Muscle layer of colon (tissue), 2 donors: ENCODE data around the gene RNF26.

ENCODE experiments used
- H3K27ac ChIP-seq: one replicate; pipeline ENCODE4 v1.7.0; 2013; ENCODE audit warnings: low read depth, mild to moderate bottlenecking, low read length, moderate library complexity
- H3K27me3 ChIP-seq, 2 donors: one replicate each; pipeline ENCODE4 v1.7.0; 2013; ENCODE audit warnings: low read length in 2 of 2, mild to moderate bottlenecking in 2 of 2; ENCODE audit not compliant: insufficient read depth in 2 of 2, control insufficient read depth in 1 of 2
- H3K36me3 ChIP-seq: one replicate; pipeline ENCODE4 v1.7.0; 2013; ENCODE audit warnings: mild to moderate bottlenecking, low read length; ENCODE audit not compliant: insufficient read depth
- H3K4me1 ChIP-seq: one replicate; pipeline ENCODE4 v1.7.0; 2013; ENCODE audit warnings: mild to moderate bottlenecking, low read length; ENCODE audit not compliant: insufficient read depth
- H3K4me3 ChIP-seq, 2 donors: one replicate each; pipeline ENCODE4 v1.7.0; 2013; ENCODE audit warnings: low read length in 2 of 2, low read depth in 1 of 2, mild to moderate bottlenecking in 1 of 2, moderate library complexity in 1 of 2
- H3K9ac ChIP-seq: one replicate; pipeline ENCODE4 v1.7.0; 2013; ENCODE audit warnings: low read length
- H3K9me3 ChIP-seq: one replicate; pipeline ENCODE4 v1.7.0; 2013; ENCODE audit warnings: mild to moderate bottlenecking, low read length
- donor health status: abdominal sarcoma.
- donor health status: Adenocarcinoma of cecum.

RNF26 gene

DNA sequence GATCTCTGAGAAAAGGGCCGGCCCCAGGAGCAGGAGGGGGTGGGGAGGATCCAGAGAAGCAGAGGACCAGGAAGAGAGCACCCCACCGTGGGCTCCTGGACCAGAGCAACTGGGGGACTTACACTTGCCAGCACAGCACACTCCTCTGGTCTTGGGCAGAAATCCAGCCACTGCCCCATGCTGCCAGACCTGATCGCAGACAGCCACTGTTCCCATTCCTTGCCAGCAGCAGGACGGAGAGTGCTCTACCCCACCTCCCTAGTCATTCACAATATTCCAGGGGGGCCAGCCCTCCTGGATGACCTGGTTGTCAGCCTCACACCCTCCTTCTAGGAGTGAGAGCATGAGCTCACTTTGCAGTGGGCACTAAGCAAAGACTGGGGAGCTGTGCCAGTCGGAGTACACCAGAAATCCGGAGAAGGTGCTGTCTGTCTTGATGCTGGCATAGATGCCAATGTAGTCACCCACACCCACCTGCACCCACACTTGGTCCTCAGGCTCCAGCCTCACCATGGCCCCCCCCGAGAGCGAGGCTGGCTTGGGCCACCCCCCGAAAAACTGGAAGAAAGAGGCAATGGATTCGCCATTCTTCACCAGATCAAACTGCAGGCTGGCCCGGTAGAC, 4.8 kb downstream of the RNF26 start:
- peaks cover 0 to 11% of the 10 kb centered on the region in 2 donors for H3K27me3 ChIP-seq
- peak overlapping the region; percentile 22 to 38 for H3K4me3 ChIP-seq
- H3K4me1 ChIP-seq: peaks cover 41% of the 10 kb centered on the region
- H3K9me3 ChIP-seq: no peaks in the 10 kb centered on the region
- H3K9ac ChIP-seq: no peak overlapping the region
- H3K36me3 ChIP-seq: peaks cover 8% of the 10 kb centered on the region
- H3K27ac ChIP-seq: peak overlapping the region; percentile 16

DNA sequence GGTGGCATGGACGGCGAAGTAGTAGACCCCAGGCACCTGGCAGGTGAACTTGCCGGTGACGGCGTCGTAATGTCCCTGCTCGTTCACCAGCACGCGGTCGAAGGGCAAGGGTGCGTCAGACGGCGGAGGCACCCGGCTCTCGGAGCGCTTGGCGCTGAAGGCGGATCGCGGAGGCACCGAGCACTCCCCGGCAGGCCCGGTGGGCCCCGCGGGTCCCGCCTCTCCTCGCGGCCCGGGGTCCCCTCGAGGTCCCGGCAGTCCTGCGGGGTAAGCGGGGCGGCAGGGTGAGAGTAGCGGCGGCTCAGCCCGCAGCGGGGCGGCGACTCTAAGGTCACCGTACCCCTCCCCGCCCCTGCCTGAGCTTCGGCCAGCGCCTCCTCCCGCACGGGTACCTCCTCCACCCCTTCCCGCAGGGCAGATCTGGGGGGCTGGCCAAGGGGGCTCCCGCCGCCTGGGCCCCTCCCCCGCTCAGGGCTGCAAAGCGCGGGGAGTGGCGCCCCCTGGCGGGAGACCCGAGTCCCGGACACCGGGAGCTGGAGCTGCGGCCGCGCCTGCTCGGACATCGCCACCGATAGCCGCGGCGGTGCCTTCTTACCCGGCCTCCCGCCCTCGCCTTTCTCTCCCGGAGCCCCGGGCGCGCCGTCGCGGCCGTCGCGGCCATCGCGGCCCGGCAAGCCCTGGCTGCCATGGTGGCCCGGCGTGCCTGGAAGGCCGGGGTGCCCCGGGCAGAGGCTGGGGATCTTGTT, 5.4 kb downstream of the RNF26 start:
- Histone ChIP-seq H3K9me3 (no peaks in the 10 kb centered on the region), H3K9ac (no peak overlapping the region), H3K4me1 (peaks cover 40% of the 10 kb centered on the region), H3K27me3 (peaks cover 0 to 11% of the 10 kb centered on the region in 2 donors), H3K27ac (peak overlapping the region; percentile 27), H3K36me3 (peaks cover 8% of the 10 kb centered on the region), H3K4me3 (peak overlapping the region; percentile 22 to 38)

DNA sequence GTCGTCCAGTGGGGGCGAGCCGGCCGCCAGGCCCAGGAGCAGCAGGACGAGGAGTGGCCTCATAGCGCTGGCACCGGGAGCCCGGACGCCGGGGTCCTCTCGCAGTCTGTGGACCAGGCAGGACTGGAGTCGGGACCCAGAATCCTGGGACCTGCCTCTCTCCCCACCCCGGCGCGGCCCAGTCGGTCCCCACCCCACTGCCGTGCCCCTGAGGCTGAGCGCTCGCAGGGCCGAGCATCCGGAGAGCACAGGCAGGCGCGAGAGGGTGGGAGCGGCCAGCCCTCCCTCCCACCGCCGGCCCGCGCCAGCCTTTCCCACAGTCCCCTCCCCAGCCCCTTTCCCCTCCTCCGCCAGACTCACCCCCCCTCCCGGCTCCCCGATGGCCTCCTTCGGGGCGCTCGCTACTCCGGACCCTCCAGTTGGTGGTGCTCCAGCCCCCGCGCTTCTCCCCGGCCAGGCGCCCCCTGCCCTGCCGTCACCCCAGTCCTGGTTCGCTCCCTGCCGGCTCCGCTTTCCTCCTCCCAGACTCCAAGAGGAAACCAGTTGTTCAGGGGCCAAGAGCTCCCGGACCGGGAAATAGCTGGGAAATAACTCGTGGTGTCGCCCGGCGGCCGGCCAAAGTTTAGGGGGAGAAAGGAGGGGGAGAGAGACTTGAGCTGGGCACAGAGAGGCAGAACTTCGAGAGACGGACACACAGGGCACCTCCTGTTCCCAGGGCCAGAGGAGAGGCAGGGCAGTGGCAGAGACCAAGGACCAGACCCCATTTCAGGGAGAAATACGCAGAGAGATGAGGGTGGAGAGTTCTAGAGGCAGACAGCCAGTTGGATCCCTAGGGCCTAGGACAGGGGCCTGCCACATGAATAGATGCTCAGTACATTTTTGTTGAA, 6.3 kb downstream of the RNF26 start, which contains the start of gene C1QTNF5:
Gene C1QTNF5 (minus strand): TSS at position 549 of the 887 bp plus-strand sequence. CDS start 486 bp downstream, at position 63.
- H3K4me3 ChIP-seq: peak within 1 kb of the TSS; percentile 22 to 38
- no peaks in the 10 kb centered on the region for H3K9me3 ChIP-seq
- peaks cover 32% of the 10 kb centered on the region for H3K4me1 ChIP-seq
- H3K27ac ChIP-seq: peak within 1 kb of the TSS; percentile 27
- peaks cover 8% of the 10 kb centered on the region for H3K36me3 ChIP-seq
- H3K9ac ChIP-seq: no peak within 1 kb of the TSS
- H3K27me3 ChIP-seq: peaks cover 0 to 11% of the 10 kb centered on the region in 2 donors

DNA sequence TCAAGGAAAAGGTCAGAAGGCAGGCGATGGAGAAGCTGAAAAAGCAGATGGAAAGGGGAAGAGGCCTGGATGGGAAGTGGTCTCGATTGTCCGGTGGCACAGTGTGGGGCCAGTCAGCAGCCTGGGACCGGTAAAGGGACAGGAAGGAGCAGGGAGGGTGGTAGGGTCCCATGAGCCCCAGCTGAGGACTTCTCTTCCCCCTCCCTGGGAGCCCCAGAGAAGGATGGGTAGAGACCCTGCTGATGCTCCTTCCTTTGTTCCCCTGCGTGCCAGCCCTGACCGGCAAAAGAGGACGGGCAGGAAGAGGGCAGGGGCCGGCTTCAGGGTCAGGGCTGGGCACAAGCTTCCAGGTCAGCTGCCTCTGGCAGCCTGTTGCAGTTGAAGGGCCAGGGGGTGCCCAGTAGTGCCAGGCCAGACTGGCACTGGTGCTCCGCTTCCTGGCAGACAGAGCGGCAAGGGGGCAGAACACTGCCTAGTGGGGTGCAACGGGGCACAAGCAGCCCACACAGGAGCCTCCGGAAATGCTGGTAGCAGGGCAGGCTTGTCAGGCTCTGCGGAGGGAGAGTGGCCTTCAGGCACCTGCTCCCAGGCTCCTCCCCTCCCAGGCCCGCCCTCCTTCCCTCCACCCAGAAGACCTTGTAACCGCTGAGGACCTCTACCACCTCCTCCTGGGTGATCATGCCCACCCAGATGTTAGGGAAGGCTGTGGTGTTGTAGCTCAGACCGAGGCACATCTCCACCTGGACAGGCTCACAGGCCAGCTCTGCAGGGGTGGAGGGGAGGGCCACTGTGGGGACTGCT, 7.1 kb downstream of the RNF26 start:
- peak overlapping the region in 1 of 2 donors; percentile 38 for H3K4me3 ChIP-seq
- H3K27me3 ChIP-seq: peaks cover 0 to 11% of the 10 kb centered on the region in 2 donors
- peaks cover 29% of the 10 kb centered on the region for H3K4me1 ChIP-seq
- peaks cover 4% of the 10 kb centered on the region for H3K36me3 ChIP-seq
- no peak overlapping the region for H3K27ac ChIP-seq
- H3K9ac ChIP-seq: no peak overlapping the region
- H3K9me3 ChIP-seq: no peaks in the 10 kb centered on the region

DNA sequence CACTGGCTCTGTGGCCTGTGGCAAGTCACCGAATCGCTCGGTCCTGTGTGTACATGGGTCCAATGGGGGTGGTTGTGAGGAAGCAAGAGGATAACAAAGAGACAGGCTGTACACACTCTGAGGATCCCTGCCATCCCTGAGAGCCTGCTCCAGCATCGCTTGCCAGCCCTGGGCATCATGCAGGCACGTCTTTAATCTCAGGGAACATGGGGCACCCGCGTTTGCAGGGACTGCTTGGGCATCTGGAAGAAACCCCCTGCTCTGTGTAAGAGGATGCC, 7.6 kb downstream of the RNF26 start:
- H3K4me1 ChIP-seq: peaks cover 29% of the 10 kb centered on the region
- H3K9ac ChIP-seq: no peak overlapping the region
- no peaks in the 10 kb centered on the region for H3K36me3 ChIP-seq
- H3K27me3 ChIP-seq: peaks cover 0 to 11% of the 10 kb centered on the region in 2 donors
- no peaks in the 10 kb centered on the region for H3K9me3 ChIP-seq
- no peak overlapping the region for H3K4me3 ChIP-seq
- no peak overlapping the region for H3K27ac ChIP-seq

DNA sequence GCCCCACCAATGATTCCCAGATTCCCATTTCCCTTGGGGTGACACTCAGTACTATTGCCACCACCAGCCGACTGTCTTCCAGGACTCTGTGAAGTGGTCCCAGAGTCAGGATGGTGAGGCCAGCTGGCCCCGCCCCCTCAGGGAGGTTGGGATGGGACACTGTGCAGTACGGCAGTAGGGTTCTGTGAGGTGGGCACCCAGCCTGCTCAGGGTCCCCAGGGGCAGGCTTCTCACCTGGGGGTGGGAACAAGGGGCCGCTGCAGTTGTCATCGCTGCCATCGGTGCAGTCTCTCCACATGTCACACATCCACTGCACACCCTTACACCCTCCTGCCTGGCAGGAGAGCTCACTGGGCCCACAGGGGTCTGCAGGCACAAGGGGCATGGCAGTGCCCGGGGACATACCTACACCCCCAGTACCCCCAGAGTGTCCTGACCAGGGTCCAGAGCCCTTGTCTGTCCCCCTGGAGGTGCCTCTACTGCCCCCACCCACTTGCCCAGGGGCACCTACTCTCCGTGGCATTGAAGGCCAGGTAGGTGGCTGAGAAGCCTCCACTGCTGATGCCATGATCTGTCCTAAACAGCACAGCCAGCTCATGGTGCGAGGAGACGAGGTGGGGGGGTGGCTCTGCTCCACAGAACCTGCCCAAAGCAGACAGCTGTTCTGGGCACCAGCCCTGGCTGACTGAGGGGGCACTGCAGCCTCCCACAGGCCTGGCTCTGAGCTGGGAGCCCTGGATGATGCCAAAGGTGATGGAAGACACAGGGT, 8.2 kb downstream of the RNF26 start:
- Histone ChIP-seq H3K9ac (no peak overlapping the region), H3K4me1 (peaks cover 26% of the 10 kb centered on the region), H3K27me3 (peaks cover 0 to 11% of the 10 kb centered on the region in 2 donors), H3K9me3 (no peaks in the 10 kb centered on the region), H3K36me3 (no peaks in the 10 kb centered on the region), H3K4me3 (no peak overlapping the region), H3K27ac (no peak overlapping the region)

DNA sequence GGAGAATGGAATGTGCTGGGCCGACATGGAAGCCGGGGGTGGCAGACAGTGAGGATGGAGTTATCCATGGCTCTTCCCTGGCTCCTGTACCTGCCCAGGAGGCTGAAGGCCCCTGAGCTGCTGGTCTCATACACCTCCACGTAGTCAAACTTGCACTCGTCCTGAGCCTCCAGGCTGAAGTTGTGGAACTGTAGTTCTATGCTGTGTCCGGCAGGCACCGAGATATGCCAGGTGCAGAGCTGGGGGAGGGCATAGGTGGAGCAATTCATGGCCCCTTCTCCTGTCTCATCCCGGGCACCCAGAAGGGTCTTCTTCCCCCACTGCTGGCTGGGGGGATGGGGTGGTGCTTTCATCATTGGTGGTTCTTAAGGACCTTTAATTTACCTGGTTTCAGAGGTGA, 9.4 kb downstream of the RNF26 start:
- Histone ChIP-seq H3K4me3 (no peak overlapping the region), H3K4me1 (peaks cover 14% of the 10 kb centered on the region), H3K9ac (no peak overlapping the region), H3K27me3 (peaks cover 0 to 11% of the 10 kb centered on the region in 2 donors), H3K36me3 (no peaks in the 10 kb centered on the region), H3K27ac (no peak overlapping the region), H3K9me3 (no peaks in the 10 kb centered on the region)

DNA sequence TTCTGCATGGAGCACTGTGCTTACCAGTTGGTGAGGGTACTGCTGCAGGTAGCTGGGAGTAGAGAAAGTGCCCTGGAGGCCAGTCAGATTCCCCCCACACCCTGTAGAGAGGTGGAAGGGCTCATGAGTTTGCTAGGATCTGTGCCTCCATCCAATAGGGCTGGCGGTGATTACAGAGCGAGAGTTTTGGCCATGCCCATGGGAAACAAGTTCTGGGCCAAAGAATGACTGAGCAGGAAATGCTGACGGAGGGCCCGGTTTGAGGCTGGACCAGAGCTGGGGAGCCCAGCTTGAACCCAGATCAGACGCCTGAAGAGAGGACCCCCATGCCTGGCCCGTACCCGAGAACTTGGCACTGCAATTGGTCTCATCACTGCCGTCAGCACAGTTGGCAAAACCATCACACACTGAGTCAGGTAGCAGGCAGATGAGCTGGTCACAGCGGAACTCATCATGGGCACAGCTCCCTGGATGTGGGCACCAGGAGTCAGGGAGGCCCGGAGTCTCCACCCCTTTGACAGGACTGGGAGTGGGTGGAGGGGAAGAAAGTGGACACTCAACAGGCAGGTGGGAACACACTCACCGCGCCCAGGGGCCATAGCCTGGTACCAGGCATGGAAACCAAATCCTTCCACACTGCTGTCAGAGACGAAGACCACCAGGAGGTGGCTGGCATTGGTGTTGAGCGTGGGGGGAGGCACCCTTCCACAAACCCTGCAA, 10.1 kb downstream of the RNF26 start:
- Histone ChIP-seq H3K27ac (no peak overlapping the region), H3K36me3 (no peaks in the 10 kb centered on the region), H3K27me3 (peaks cover 0 to 9% of the 10 kb centered on the region in 2 donors), H3K4me3 (no peak overlapping the region), H3K9ac (no peak overlapping the region), H3K9me3 (no peaks in the 10 kb centered on the region), H3K4me1 (peaks cover 7% of the 10 kb centered on the region)

DNA sequence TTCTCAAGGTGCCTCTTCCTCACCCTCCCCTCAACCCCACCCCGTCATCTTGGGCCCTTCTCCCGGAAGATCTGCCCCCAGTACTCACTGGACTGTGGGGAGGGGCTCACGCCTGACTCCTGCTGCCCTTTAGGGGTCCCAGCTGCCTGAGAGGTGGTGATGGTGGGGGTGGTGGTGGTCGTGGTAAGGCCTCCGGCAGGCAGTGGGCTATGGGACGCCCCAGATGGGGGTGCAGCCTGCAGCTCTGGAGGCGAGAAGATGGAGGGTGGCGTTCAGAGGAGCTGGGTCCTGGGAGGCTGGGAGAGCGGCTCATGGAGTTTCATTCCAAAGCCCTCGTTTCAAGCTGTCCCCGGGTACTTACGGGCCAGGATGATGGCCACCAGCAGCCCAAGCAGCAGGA, 11.4 kb downstream of the RNF26 start:
- H3K4me3 ChIP-seq: no peak overlapping the region
- H3K27me3 ChIP-seq: peaks cover 0 to 6% of the 10 kb centered on the region in 2 donors
- peaks cover 6% of the 10 kb centered on the region for H3K4me1 ChIP-seq
- H3K9me3 ChIP-seq: no peaks in the 10 kb centered on the region
- H3K36me3 ChIP-seq: no peaks in the 10 kb centered on the region
- no peak overlapping the region for H3K9ac ChIP-seq
- no peak overlapping the region for H3K27ac ChIP-seq

DNA sequence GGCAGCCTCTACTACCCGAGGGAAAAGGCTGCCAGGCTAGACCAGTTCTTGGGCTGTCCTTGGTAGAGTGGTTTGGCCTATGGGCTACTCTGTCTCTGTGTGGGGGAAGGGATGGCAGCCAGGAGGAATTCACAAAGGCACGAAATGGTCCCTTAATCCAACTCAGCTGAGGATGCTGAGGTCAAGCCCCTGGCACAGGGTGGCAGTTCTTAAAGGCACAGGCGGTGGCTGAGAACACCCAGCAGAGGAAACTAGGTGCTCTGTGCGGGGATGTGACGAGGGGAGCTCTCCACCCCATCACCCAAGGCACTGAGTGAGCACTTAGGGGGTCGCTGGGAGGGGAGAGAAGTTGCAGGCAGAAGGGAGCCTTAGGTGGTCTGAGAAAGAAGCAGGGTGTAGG, 12.3 kb downstream of the RNF26 start, which contains the start of gene MFRP:
Gene MFRP (minus strand): TSS at position 101 of the 400 bp plus-strand sequence. CDS start 192 bp downstream, outside the sequence.
- H3K27me3 ChIP-seq: no peaks in the 10 kb centered on the region
- H3K9me3 ChIP-seq: no peaks in the 10 kb centered on the region
- H3K27ac ChIP-seq: no peak within 1 kb of the TSS
- H3K36me3 ChIP-seq: no peaks in the 10 kb centered on the region
- H3K9ac ChIP-seq: no peak within 1 kb of the TSS
- H3K4me3 ChIP-seq: no peak within 1 kb of the TSS
- H3K4me1 ChIP-seq: no peaks in the 10 kb centered on the region
